ENCODE results near the gene CERK. TPM values are rescaled to one million over a fixed set of nuclear protein-coding genes. Genes with fewer than 3 reads are reported as not detected.

CERK gene
- total and polyA plus RNA-seq, 2 of the 13 experiments (the other 11 are each of a cell fraction or from before 2014, with no cell fraction given) = 40.3 to 41.9 TPM

DNA sequence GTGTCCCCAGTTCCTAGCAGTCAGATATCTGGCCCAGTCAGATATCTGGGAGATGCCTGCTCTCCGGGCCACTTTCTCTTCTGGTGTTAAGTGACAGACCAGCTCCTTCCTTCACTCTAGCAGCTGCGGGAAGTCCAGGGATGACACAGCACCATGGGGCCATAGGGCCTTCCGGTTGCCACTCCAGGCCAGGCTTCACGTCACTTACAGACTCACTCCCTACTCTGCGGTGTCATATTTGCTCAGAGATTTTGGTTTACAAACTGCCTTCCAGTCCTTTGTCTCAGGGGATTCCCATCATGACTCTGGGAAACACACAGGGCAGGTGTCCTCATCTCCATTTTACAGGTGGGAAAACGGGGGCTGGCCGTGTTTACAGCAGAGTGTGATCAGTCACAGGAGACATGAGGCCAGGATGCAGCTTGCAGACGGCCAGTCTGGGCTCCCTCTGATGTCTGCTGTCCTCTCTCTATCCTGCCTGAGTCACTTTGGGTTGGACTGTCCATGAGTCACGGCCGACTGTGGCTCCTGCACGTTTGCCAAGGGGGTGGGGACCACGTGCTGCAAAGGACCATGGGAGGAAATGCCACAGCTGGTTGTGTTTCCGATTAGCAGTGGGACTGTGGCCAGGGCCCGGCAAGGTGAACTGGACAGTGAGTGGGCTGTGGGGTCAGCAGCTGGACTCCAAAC, 16.2 kb upstream of the CERK start (continued):
- TF ChIP-seq, protein P1, sequence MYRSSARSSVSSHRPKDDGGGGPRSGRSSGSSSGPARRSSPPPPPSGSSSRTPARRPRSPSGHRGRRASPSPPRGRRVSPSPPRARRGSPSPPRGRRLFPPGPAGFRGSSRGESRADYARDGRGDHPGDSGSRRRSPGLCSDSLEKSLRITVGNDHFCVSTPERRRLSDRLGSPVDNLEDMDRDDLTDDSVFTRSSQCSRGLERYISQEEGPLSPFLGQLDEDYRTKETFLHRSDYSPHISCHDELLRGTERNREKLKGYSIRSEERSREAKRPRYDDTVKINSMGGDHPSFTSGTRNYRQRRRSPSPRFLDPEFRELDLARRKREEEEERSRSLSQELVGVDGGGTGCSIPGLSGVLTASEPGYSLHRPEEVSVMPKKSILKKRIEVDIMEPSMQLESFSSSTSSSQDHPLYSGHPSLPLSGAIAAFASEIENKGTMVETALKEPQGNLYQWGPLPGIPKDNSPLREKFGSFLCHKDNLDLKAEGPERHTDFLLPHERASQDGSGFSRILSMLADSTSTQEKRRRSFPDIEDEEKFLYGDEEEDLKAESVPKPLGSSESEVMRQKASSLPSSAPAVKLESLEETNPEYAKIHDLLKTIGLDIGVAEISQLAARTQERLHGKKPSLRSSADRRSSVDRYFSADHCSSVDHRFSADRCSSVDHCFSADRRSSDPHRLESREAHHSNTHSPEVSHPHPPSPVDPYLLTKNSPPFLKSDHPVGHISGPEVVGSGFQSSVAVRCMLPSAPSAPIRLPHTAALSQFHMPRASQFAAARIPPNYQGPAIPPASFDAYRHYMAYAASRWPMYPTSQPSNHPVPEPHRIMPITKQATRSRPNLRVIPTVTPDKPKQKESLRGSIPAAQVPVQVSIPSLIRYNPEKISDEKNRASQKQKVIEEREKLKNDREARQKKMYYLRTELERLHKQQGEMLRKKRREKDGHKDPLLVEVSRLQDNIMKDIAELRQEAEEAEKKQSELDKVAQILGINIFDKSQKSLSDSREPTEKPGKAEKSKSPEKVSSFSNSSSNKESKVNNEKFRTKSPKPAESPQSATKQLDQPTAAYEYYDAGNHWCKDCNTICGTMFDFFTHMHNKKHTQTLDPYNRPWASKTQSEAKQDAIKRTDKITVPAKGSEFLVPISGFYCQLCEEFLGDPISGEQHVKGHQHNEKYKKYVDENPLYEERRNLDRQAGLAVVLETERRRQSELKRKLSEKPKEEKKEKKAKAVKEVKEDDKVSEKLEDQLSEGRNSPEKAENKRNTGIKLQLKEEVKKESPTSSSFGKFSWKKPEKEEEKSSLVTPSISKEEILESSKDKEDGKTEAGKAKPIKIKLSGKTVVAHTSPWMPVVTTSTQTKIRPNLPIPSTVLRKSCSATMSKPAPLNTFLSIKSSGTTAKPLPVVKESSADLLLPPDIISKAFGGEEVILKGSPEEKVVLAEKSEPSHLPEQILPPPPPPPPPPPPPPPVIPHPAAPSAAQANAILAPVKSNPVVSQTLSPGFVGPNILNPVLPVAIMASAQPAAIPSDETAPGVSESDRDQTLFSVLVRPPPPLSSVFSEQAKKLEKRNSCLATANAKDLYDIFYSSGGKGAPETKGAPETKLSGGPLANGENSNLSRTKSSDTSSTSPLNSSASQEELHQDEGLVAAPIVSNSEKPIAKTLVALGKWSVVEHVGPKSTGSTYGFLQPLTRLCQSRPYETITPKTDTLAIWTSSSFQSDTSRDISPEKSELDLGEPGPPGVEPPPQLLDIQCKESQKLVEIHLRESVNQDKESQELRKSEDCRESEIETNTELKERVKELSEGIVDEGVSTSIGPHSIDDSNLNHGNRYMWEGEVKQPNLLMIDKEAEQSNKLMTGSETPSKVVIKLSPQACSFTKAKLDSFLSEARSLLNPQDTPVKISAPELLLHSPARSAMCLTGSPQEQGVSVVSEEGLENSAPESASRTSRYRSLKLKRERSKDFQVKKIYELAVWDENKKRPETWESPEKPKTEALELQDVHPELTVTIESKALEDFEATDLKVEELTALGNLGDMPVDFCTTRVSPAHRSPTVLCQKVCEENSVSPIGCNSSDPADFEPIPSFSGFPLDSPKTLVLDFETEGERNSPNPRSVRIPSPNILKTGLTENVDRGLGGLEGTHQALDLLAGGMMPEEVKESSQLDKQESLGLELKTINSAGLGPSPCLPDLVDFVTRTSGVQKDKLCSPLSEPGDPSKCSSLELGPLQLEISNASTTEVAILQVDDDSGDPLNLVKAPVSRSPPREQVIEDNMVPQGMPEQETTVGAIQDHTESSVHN (CRISPR knock-in tag; IDR thresholded peaks at IDR 0.05) = no peak
- TF ChIP-seq, protein P2, sequence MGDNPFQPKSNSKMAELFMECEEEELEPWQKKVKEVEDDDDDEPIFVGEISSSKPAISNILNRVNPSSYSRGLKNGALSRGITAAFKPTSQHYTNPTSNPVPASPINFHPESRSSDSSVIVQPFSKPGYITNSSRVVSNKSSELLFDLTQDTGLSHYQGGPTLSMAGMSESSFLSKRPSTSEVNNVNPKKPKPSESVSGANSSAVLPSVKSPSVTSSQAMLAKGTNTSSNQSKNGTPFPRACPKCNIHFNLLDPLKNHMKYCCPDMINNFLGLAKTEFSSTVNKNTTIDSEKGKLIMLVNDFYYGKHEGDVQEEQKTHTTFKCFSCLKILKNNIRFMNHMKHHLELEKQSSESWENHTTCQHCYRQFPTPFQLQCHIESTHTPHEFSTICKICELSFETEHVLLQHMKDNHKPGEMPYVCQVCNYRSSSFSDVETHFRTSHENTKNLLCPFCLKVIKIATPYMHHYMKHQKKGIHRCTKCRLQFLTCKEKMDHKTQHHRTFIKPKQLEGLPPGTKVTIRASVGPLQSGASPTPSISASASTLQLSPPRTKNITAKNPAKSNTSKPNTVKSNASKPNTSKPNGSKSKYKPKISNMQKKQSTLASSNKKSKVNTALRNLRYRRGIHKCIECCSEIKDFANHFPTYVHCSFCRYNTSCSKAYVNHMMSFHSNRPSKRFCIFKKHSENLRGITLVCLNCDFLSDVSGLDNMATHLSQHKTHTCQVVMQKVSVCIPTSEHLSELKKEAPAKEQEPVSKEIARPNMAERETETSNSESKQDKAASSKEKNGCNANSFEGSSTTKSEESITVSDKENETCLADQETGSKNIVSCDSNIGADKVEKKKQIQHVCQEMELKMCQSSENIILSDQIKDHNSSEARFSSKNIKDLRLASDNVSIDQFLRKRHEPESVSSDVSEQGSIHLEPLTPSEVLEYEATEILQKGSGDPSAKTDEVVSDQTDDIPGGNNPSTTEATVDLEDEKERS (CRISPR knock-in tag; IDR thresholded peaks at IDR 0.05) = no peak
- TF ChIP-seq POGZ (CRISPR knock-in tag; IDR thresholded peaks at IDR 0.05) = peak; percentile 82
- peak; percentile 77; the same call in 1 of the 2 replicates for TF ChIP-seq GATAD2A (CRISPR knock-in tag; IDR thresholded peaks at IDR 0.05)
- TF ChIP-seq SAFB2 (CRISPR knock-in tag; IDR thresholded peaks at IDR 0.05; ENCODE audit: borderline replicate concordance, low read depth) = peak; percentile 63; the same call in 1 of the 2 replicates
- TF ChIP-seq SKI (IDR thresholded peaks at IDR 0.05; ENCODE audit: partially characterized antibody) = peak; percentile 95
- no peak for TF ChIP-seq ARID2 (CRISPR knock-in tag; IDR thresholded peaks at IDR 0.05; ENCODE audit: borderline replicate concordance)
- TF ChIP-seq SATB2 (CRISPR knock-in tag; IDR thresholded peaks at IDR 0.05) = no peak
- TF ChIP-seq ZSCAN30 (CRISPR knock-in tag; IDR thresholded peaks at IDR 0.05) = no peak
- no peak for TF ChIP-seq ZKSCAN5 (CRISPR knock-in tag; IDR thresholded peaks at IDR 0.05)
- TF ChIP-seq KDM2A (CRISPR knock-in tag; IDR thresholded peaks at IDR 0.05; ENCODE audit: borderline replicate concordance, low read depth) = peak; percentile 79
- no peak for TF ChIP-seq ZNF891 (CRISPR knock-in tag; IDR thresholded peaks at IDR 0.05)
- 0 out of 2 replicates have a peak, but pooled peaks have one; percentile 50 for TF ChIP-seq ZNF333 (CRISPR knock-in tag; IDR thresholded peaks at IDR 0.05; ENCODE audit: borderline replicate concordance)
- peak; percentile 59; the same call in 1 of the 2 replicates for TF ChIP-seq KDM5B (CRISPR knock-in tag; IDR thresholded peaks at IDR 0.05; ENCODE audit: borderline replicate concordance)
- TF ChIP-seq ZNF3 (CRISPR knock-in tag; IDR thresholded peaks at IDR 0.05) = no peak
- no peak; the same call in 1 of the 2 replicates for TF ChIP-seq ZNF441 (CRISPR knock-in tag; IDR thresholded peaks at IDR 0.05; ENCODE audit: borderline replicate concordance)
- TF ChIP-seq MBNL3 (CRISPR knock-in tag; conservative IDR thresholded peaks at IDR 0.05) = no peak

All from HepG2 (cell line).